ENCODE measurements around the gene ADORA2B.
"Not testable (repeated sequence)": the region's sequence is repeated elsewhere in the genome, so short reads cannot be mapped to it uniquely, and the experiment has no call there.

ADORA2B gene

DNA sequence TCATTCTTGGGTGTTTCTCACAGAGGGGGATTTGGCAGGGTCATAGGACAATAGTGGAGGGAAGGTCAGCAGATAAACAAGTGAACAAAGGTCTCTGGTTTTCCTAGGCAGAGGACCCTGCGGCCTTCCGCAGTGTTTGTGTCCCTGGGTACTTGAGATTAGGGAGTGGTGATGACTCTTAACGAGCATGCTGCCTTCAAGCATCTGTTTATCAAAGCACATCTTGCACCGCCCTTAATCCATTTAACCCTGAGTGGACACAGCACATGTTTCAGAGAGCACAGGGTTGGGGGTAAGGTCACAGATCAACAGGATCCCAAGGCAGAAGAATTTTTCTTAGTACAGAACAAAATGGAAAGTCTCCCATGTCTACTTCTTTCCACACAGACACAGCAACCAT, 34.1 kb downstream of the ADORA2B start:
- H3K4me3 ChIP-seq (ENCODE audit: low read depth, low read length): not testable (repeated sequence)

- no peak overlapping the region for H3K4me3 ChIP-seq (ENCODE audit: low read depth, low read length)
Observed at GRCh38 chr17:15981208-15981607, 36.3 kb downstream of the ADORA2B start.

DNA sequence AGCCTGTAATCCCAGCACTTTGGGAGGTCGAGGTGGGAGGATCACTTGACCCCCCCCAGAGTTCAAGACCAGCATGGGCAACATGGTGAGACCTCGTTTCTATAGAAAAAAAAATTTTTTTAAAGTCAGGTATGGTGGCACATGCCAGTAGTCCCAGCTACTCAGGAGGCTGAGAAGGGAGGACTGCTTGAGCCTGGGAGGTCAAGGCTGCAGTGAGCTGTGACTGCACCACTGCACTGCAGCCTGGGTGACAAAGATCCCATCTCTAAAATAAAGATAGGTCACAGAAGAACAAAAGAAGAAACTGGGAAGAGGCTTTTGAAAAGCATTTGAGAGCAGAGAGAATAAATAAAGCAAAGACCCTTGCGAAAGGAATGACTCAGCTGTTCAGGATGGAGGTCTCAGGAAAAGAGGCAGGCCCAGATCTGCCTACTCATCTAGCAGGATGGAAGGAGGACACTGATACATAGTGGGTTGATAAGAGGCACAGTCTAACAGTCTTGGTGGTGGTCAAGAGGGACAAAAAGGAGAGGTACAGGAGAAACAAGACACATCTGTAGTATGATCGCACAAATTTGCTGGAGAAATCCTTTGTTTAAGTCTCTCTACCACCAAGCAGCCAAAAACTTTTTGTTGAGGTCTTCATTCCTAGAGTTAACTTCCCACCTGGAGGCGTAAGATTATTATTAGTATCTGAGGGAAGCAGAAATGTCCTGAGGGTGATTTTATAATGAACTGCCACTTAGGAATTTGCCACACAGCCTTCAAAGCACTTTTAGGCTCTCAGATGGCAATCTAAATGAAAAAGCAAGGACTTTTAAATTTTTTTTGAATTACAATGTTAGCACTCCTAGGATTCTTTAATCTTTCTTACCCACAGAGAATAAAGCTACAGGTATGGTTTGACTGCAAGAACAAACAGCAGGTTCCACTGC, 37.0 kb downstream of the ADORA2B start:
- H3K4me3 ChIP-seq (ENCODE audit: low read depth, low read length): no peak overlapping the region

DNA sequence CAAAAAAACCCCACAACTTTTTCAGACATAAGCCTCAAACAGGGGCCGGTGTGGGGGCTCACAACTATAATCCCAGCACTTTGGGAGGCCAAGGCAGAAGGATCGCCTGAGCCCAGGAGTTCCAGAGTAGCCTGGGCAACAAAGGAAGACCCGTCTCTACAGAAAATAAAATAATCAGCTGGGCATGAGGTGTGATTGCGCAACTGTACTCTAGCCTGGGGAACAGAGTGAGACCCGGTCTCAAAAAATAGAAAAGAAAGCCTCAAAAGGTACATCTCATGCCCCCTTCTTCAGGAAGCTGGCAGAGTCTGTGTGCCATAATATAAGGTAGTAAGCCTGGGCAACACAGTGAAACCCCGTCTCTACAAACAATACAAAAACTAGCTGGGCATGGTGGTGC, 51.4 kb downstream of the ADORA2B start:
- no peak overlapping the region for H3K4me3 ChIP-seq (ENCODE audit: low read depth, low read length)

DNA sequence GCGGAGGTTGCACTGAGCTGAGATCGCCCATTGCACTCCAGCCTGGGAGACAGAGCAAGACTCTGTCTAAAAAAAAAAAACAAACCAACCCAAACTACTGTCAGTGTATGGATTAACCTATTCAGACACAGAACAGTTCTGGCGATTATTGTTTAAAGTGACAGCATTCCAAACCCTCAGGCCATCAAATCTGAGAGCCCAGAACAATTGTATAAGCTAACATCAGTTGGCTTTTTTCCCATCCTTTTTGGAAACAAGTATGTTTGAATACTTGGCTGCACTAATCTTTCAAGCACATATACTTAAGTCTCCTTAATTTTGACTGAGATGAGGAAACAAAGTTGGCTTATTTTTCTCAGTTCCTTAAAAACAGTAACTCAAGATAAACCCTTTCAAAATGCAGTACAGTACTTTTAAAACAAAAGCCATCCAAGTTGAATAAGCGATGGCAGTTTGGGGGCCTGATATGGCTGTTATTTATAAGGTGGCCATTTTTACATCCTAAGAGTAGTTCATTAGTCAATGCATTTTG, 53.2 kb downstream of the ADORA2B start:
- H3K4me3 ChIP-seq (ENCODE audit: low read depth, low read length): no peak overlapping the region

GRCh38 chr17:15999141-15999973, 54.4 kb downstream of the ADORA2B start, which contains the start of the genes TTC19 and ZSWIM7:
TSS of gene TTC19 (plus strand) at chr17:15999824. CDS start at chr17:15999849, 25 bp downstream.
TSS of gene ZSWIM7 (minus strand) at chr17:15999704. CDS start at chr17:15999594, 110 bp downstream.
- H3K4me3 ChIP-seq (ENCODE audit: low read depth, low read length): peak within 1 kb of the TSS; percentile 92

- peak overlapping the region; percentile 92 for H3K4me3 ChIP-seq (ENCODE audit: low read depth, low read length)
Observed at GRCh38 chr17:15999974-16000827, 55.3 kb downstream of the ADORA2B start.

DNA sequence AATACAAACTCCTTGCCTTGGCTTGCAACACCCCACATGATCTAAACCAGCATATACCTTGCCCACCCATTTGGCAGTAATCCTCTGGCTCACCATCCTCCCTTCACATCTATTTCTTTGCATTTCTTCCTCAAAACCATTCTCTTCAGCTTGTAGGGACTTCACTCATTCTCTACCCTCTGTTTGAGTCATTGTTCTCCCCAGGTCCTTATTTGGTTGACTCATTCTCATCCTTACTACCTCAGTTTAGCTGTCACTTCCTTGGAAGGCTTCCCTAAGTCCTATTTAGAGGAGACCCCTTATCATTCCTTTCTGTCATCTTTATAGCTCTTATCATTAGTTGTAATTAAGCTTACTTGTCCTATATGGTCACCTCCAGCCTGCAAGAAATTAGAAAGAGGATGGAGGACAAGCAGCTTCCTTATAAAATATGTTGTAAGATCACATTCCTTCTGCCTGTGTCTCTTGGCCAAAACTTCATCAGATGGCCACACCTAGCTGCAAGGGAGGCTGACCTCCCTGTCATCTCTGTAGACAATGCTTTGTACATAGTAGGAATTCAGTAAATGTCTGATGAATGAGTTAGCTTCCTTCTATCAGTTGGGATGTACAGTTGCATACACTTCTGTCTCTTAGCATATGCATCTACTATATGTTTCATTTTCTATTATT, 56.4 kb downstream of the ADORA2B start:
- peak overlapping the region; percentile 92 for H3K4me3 ChIP-seq (ENCODE audit: low read depth, low read length)

DNA sequence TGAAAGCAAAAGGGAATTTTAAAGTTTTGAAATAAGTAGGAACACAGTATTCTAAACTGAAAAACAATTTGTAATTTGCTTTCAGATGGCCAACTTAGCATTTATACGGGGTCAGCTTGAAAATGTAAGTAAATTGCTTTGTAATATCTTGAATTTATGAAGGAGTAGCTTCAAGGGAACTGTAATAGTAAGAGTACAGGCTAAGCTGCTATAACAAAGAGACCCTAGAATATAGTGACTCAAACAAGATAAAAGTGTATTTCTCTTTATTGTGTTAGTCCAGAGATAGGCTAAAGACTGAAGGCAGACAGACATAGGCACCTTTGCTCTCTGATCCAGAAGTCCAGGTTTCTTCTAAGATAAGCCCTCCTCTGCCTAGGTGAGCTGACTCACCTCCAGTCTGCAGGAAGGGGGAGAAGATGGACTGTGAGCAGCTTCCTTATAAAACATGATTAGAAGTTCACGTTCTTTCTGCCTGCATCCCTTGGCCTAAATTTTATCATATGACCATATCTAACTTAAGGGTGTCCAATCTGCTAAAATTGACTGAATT, 57.9 kb downstream of the ADORA2B start:
- no peak overlapping the region for H3K4me3 ChIP-seq (ENCODE audit: low read depth, low read length)

- no peak overlapping the region for H3K4me3 ChIP-seq (ENCODE audit: low read depth, low read length)
Observed at GRCh38 chr17:16003841-16004240, 58.9 kb downstream of the ADORA2B start.

- no peak overlapping the region for H3K4me3 ChIP-seq (ENCODE audit: low read depth, low read length)
Observed at GRCh38 chr17:16005636-16006035, 60.7 kb downstream of the ADORA2B start.

- no peak overlapping the region for H3K4me3 ChIP-seq (ENCODE audit: low read depth, low read length)
Observed at GRCh38 chr17:16007439-16007838, 62.5 kb downstream of the ADORA2B start.

DNA sequence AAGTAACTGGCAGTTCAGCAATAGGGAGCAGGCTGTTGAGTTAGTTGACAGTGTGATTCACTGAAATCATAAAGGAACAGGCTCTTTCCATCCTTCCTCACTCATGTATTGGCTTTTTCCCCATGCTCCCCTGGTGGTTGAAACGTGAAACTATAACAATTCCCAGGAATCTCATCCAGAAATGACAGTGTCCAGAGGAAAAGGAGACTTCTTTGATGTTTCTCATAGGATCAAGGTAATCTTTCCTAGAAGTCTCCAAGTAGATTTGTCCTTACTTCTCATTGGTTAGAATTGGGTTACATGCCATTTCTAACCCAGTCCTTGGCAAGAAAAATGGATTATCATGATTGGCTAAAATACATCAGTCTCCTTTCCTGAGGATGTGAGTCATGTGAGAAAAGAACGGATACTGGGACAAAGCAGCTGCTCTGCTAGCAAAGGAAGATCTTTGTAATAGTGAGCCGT, 69.0 kb downstream of the ADORA2B start:
- no peak overlapping the region for H3K4me3 ChIP-seq (ENCODE audit: low read depth, low read length)

DNA sequence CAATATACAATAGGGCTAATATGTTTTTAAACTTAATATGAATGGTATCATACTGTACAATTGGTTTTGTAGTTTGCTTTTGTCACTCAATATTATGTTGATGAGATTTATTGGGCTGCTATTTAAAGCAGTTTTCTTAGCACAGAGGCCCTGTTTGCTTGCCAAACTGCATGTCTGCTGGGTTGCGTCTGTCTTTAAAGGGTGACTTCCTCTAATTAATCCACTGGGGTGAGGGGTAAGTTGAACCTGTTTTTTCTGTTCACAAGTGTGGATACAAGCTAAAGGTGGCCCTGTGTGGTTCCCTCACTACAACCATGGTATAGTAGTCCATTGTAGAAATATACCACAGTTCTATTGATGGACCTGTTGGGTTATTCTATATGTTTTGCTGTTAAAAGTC, 74.4 kb downstream of the ADORA2B start:
- no peak overlapping the region for H3K4me3 ChIP-seq (ENCODE audit: low read depth, low read length)

- H3K4me3 ChIP-seq (ENCODE audit: low read depth, low read length): no peak overlapping the region
Observed at GRCh38 chr17:16023881-16024280, 79.0 kb downstream of the ADORA2B start.

- H3K4me3 ChIP-seq (ENCODE audit: low read depth, low read length): no peak overlapping the region
Observed at GRCh38 chr17:16025202-16025601, 80.3 kb downstream of the ADORA2B start.

Measured in iPS-11a (cell line).